HEK293T (cell line): ENCODE data around the gene LSAMP.

Experiments used
- BHLHE40 ChIP-seq: fragments of 450-650 bp; IDR thresholded peaks from 2 replicates; pipeline ENCODE4 v1.6.1; 2016; ENCODE audit warnings: mild to moderate bottlenecking, moderate library complexity, borderline replicate concordance
- FOXK2 ChIP-seq: fragments of 450-650 bp; IDR thresholded peaks from 2 replicates; pipeline ENCODE4 v1.6.1; 2016; ENCODE audit warnings: mild to moderate bottlenecking
- FOXM1 ChIP-seq: fragments of 450-650 bp; IDR thresholded peaks from 2 replicates; pipeline ENCODE4 v1.6.1; 2017; ENCODE audit warnings: mild to moderate bottlenecking, borderline replicate concordance
- HDGF ChIP-seq: fragments of 450-650 bp; IDR thresholded peaks from 2 replicates; pipeline ENCODE4 v1.6.1; 2017; ENCODE audit warnings: antibody characterized with exemption, borderline replicate concordance
- NFRKB ChIP-seq: fragments of 450-650 bp; IDR thresholded peaks from 2 replicates; pipeline ENCODE4 v1.6.1; 2016; ENCODE audit warnings: mild to moderate bottlenecking, moderate library complexity
- SUZ12 ChIP-seq: fragments of 450-650 bp; IDR thresholded peaks from 2 replicates; pipeline ENCODE4 v1.6.1; 2016; ENCODE audit warnings: mild to moderate bottlenecking
- TARDBP ChIP-seq: fragments of 450-650 bp; IDR thresholded peaks from 2 replicates; pipeline ENCODE4 v1.6.1; 2016
- ZNF384 ChIP-seq: fragments of 450-650 bp; IDR thresholded peaks from 2 replicates; pipeline ENCODE4 v1.6.1; 2016

DNA sequence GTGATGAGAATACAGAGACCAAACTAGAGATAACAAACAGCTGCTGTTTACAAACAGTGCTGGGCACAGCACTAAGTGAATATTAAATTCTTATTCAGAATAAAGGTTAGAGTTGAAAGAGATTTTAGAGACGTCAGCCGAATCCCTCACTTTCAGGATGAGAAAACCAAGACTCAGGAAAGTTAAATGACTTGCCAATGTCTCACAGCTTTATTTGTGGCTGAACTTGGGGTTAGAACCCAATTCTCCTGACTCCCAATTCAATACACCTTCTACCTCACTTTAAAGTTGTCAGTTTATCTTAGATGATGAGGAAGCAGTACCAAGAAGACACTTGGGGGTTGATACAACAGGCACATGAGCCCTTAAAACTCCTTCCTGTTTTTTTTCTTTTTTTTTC is 641.1 kb downstream of the LSAMP start:
- TF ChIP-seq BHLHE40 (no peak), FOXK2 (no peak), SUZ12 (no peak), HDGF (no peak), TARDBP (no peak), ZNF384 (no peak), FOXM1 (no peak), NFRKB (no peak)
